Stimulated activated CD4-positive, alpha-beta T cell treated with anti-CD3 and anti-CD28 coated beads, TNF-alpha, amount 100 ng/mL, for 48 hours (primary cell): Measurements from ENCODE around the gene SUV39H1.
"Not testable (repeated sequence)": the region's sequence is repeated elsewhere in the genome, so short reads cannot be mapped to it uniquely, and the experiment has no call there.

Experiments used
- DNase-seq, 3 donors: peaks; one replicate each; pipeline ENCODE4 v3.0.0-alpha.2; 2020; ENCODE audit warnings: low read depth in 3 of 3

SUV39H1 gene, protein sequence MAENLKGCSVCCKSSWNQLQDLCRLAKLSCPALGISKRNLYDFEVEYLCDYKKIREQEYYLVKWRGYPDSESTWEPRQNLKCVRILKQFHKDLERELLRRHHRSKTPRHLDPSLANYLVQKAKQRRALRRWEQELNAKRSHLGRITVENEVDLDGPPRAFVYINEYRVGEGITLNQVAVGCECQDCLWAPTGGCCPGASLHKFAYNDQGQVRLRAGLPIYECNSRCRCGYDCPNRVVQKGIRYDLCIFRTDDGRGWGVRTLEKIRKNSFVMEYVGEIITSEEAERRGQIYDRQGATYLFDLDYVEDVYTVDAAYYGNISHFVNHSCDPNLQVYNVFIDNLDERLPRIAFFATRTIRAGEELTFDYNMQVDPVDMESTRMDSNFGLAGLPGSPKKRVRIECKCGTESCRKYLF

DNA sequence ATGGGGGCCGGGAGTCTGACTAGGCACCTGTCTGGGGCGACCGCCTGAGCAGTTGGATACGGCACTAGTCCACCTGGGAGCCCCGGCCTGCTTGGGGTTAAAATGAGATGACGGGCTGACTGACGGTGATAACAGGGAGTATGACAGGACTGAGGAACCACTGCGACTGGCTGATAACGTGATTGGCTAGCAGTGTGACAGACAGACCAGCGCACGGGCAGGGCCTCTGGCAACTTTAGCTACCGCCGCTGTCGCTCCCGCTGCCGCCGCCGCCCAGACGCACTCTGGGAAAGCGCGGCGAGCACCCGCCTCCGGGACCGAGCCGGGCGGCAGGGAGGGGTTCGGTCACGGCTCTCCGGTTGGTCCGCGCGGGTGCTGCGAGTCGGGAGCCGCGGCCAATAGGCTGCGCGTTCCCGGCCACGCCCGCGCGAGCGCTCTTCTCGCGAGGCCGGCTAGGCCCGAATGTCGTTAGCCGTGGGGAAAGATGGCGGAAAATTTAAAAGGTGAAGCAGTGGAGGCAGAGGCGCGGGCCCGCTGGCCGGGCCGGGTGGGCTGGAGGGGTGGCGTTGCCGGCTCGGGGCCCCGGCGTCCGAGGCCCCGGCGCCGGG lies at the start of gene SUV39H1:
Gene SUV39H1 (plus strand): TSS at position 434 of the 608 bp plus-strand sequence. CDS start 51 bp downstream, at position 485.
- DNase-seq = peak; percentile 61 to 75 (median 73)

GRCh38 chrX:48648336-48648751 lies 48.2 kb upstream of the SUV39H1 start:
- DNase-seq = no peak

GRCh38 chrX:48649102-48649501 lies 47.4 kb upstream of the SUV39H1 start:
- no peak for DNase-seq

- not testable (repeated sequence) for DNase-seq
These were observed 44.4 kb upstream of the SUV39H1 start for GRCh38 chrX:48652055-48652579.

GRCh38 chrX:48654746-48655145 lies 41.8 kb upstream of the SUV39H1 start:
- DNase-seq = not testable (repeated sequence)

- not testable (repeated sequence) for DNase-seq
These were observed 36.8 kb upstream of the SUV39H1 start for GRCh38 chrX:48659686-48660085.

GRCh38 chrX:48663241-48663640 lies 33.3 kb upstream of the SUV39H1 start:
- peak in 1 of 3 donors; percentile 25 for DNase-seq

DNA sequence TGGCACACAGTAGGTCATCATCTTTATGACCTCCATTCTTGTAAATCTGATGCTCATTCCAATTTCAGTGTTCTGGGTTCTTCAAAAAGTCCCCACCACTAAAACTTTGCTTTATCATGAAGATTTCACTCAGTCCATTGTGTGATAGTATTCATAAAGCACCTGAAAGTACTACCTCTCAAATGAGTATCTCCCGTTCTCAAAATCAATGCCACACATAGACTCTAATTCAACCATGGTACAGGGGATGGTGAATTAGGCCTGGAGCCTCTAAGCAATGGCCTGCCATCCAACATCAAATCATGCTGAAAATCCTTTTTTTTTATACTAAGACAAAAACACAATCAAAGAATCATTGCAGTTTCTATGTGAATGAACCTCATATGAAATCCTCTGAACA lies 32.4 kb upstream of the SUV39H1 start:
- DNase-seq = no peak

DNA sequence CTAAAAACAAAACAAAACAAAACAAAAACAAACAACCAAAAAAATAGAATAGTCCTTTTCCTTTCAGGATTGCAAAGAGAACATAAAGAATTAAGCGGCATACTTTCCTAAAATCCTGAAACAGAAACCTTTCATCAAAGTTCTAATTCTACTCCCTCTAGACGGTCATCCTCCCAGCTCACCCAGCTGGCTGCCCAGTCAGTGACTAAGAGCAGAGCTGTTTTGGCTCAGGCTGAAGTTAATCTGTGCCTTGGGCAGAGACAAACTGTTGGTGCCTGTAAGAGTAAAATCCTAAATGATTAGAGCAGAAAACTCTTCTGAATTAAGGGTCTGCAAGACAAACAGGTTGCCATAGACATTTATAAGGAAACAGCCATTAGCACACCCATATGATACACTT lies 30.5 kb upstream of the SUV39H1 start:
- no peak for DNase-seq

- no peak for DNase-seq
These were observed 29.9 kb upstream of the SUV39H1 start for GRCh38 chrX:48666649-48667048.

- no peak for DNase-seq
These were observed 29.0 kb upstream of the SUV39H1 start for GRCh38 chrX:48667509-48667908.

GRCh38 chrX:48668187-48668586 lies 28.3 kb upstream of the SUV39H1 start:
- DNase-seq = not testable (repeated sequence)

DNA sequence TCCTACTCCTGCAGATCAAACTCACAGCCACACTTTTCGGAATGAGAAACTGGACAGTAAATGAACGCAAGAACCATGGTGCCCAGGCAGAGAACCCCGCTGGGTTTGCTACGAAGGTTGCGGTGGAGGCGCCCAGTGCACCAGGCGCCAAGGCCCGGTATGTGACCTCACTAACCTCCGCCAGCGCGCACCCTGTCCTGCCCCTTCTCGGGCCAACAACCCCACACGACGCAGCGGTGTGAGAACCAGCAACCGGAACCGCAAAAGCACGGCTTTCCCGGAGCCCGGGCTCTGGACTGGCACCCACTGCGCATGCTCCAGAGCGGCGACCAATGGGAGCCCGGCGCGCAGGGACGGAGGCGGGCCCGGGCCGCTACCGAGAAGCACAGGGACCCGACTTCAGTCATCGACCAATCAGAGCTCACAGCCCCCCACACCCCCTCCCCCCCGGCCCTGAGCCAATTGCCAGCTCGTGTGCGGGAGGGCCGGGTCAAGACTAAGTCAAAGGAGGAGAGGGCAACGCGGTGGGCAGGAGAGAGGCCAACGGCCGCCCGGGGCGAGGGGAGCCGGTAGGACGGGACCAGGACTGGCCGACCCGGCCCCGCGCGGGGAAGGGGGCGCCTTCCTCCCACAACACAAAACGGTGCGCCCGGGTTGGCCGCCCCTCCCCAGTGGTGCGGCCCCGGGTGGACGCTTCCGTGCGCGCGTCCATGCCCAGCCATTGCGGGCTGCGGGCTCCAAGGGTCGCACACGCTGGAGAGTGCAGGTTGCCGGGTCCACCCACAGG lies 20.2 kb upstream of the SUV39H1 start:
- peak; percentile 76 to 83 (median 76) for DNase-seq

- DNase-seq = no peak
These were observed 19.7 kb upstream of the SUV39H1 start for GRCh38 chrX:48676893-48677270.

GRCh38 chrX:48677516-48677915 lies 19.0 kb upstream of the SUV39H1 start:
- DNase-seq = no peak

- DNase-seq = peak in 1 of 3 donors; percentile 24
These were observed 16.1 kb upstream of the SUV39H1 start for GRCh38 chrX:48680467-48680866.

- not testable (repeated sequence) for DNase-seq
These were observed 15.6 kb upstream of the SUV39H1 start for GRCh38 chrX:48680925-48681324.

DNA sequence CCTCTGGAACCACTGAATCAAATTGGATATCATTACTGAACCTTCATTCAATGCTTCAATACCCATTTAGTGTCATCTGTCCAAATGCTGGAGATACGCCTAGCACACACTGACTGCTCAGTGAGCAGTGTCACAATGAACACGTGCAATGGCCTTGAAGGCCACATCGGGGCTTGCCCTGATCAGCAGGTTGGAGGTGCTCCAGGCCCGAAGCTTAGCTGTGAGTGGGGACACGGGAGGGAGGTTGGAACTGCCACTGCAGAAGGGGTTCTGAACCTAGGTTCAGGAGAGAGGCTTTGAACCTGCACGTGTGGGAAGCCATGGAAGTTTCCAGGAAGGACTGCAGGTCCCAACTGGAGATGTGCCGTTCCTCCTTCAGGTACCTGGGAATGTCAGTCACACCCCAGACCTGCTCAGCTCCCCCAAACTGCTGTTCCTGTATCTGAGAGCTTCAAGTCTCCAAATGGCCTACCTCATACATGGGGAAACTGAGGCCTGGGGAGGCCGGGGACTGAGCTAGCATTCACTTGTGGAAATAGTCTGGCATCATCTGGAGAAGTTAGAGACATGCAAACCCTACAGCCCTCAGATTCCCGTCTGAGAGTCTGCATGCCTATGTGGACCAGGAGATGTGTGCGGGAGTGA lies 14.9 kb upstream of the SUV39H1 start:
- no peak for DNase-seq

- not testable (repeated sequence) for DNase-seq
These were observed 13.7 kb upstream of the SUV39H1 start for GRCh38 chrX:48682795-48683194.

GRCh38 chrX:48683411-48683982 lies 13.0 kb upstream of the SUV39H1 start, which contains the start of gene WAS:
WAS (plus strand) TSS chrX:48683799; CDS start chrX:48683854, 55 bp downstream.
- DNase-seq = peak in 1 of 3 donors; percentile 36

GRCh38 chrX:48684134-48684533 lies 12.4 kb upstream of the SUV39H1 start:
- no peak for DNase-seq
